Fibroblast of skin of left biceps (primary cell): Measurements from ENCODE around the gene SYPL1.

ENCODE experiments used
- DNase-seq, 2 experiments: peaks; one replicate each; pipeline ENCODE4 v3.0.0-alpha.2; 2013; ENCODE audit warnings: low read depth in 2 of 2

Gene SYPL1

GRCh38 chr7:106065575-106066500 is 46.3 kb downstream of the SYPL1 start:
- DNase-seq, result no peak

GRCh38 chr7:106064771-106065574 is 47.1 kb downstream of the SYPL1 start:
- peak; percentile 46 to 62 for DNase-seq

- DNase-seq, result no peak
These were observed 47.8 kb downstream of the SYPL1 start for GRCh38 chr7:106064316-106064715.

- DNase-seq, result no peak
These were observed 48.4 kb downstream of the SYPL1 start for GRCh38 chr7:106063692-106064091.

- DNase-seq, result no peak
These were observed 49.1 kb downstream of the SYPL1 start for GRCh38 chr7:106063024-106063423.

GRCh38 chr7:106062521-106062931 is 49.6 kb downstream of the SYPL1 start:
- no peak for DNase-seq

- DNase-seq, result no peak
These were observed 50.1 kb downstream of the SYPL1 start for GRCh38 chr7:106062006-106062405.

- DNase-seq, result no peak
These were observed 50.7 kb downstream of the SYPL1 start for GRCh38 chr7:106061301-106061979.

GRCh38 chr7:106060394-106060920 is 51.7 kb downstream of the SYPL1 start:
- DNase-seq, result no peak

GRCh38 chr7:106059556-106059955 is 52.6 kb downstream of the SYPL1 start:
- no peak for DNase-seq

- DNase-seq, result no peak
These were observed 53.2 kb downstream of the SYPL1 start for GRCh38 chr7:106058928-106059324.

- no peak for DNase-seq
These were observed 53.9 kb downstream of the SYPL1 start for GRCh38 chr7:106057962-106058927.

- no peak for DNase-seq
These were observed 54.7 kb downstream of the SYPL1 start for GRCh38 chr7:106057204-106057961.

- peak in 1 of 2 experiments; percentile 22 for DNase-seq
These were observed 55.5 kb downstream of the SYPL1 start for GRCh38 chr7:106056513-106057203.

GRCh38 chr7:106054971-106055532 is 57.1 kb downstream of the SYPL1 start:
- DNase-seq, result no peak

GRCh38 chr7:106054156-106054910 is 57.8 kb downstream of the SYPL1 start:
- DNase-seq, result no peak

GRCh38 chr7:106053109-106053508 is 59.0 kb downstream of the SYPL1 start:
- DNase-seq, result no peak

GRCh38 chr7:106052681-106053080 is 59.4 kb downstream of the SYPL1 start:
- no peak for DNase-seq
